Measurements from ENCODE around the gene BLTP2. TPM values are rescaled to one million over a fixed set of nuclear protein-coding genes. Genes with fewer than 3 reads are reported as not detected.

BLTP2 gene
- total RNA-seq, 1 experiment from 2014 or later, result 137 TPM

DNA sequence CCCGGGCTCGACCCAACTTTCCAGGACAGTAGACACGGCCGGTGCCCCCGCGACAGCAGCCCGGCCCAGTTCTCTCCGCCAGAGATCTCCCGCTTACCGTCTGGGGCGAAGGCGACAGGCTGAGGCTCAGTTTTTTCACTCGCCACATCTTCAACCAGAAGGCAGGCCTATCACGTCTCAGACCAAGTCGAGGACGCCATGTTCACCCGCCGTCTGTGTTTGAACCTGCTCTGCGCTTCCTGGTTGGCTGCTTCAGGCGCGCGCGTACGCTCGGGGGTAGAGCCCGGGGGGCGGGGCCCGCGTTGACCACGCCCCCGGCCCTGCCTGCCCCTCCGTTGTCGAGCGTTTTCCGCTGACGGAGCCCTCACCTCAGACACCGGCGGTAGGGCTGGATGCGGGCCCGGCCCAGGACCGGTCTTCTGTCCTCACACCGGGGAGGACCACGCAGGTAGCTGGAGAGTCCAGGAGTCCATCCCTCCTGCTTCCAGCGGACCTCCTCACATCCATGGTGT lies 46.1 kb downstream of the BLTP2 start, which contains the start of gene SPAG5:
SPAG5 (minus strand) TSS at position 227 of the 512 bp plus-strand sequence; CDS start at position 148, 79 bp downstream.
- H4K8ac ChIP-seq (replicated peaks; ENCODE audit: insufficient read length, low read depth, low read length), result no peak within 1 kb of the TSS
- peak within 1 kb of the TSS; percentile 42 for H2AFZ ChIP-seq (ENCODE audit: low read length)

More for the DNA sequence above, 46.1 kb downstream of the BLTP2 start, which contains the start of gene SPAG5:
- no CpG with 5 or more reads among the region's 44 CpGs for WGBS (ENCODE audit: extremely low coverage, insufficient read length, low lambda C conversion rate)
- Histone ChIP-seq H3K4ac (ENCODE audit: low read depth, low read length) (no peak within 1 kb of the TSS), H2BK120ac (ENCODE audit: low read depth, low read length, poor library complexity, severe bottlenecking) (no peak within 1 kb of the TSS), H3K27ac (ENCODE audit: insufficient read length, low read depth, low read length) (no peak within 1 kb of the TSS), H3K9me3 (ENCODE audit: control insufficient read depth, low read depth, low read length) (no peaks in the 10 kb centered on the region), H2BK5ac (ENCODE audit: insufficient read length, low read length) (no peak within 1 kb of the TSS), H3K56ac (ENCODE audit: insufficient read length, low read depth, low read length) (no peak within 1 kb of the TSS), H3K14ac (ENCODE audit: insufficient read depth, low read length) (peak within 1 kb of the TSS; percentile 79), H3K79me2 (ENCODE audit: insufficient read depth, low read length) (no peaks in the 10 kb centered on the region; the same call in 1 of the 2 replicates), H3T11ph (ENCODE audit: low read length) (no peak within 1 kb of the TSS), H2BK15ac (ENCODE audit: low read depth, low read length) (no peak within 1 kb of the TSS), H2AK5ac (ENCODE audit: insufficient read length, low read length) (no peak within 1 kb of the TSS), H2BK20ac (ENCODE audit: low read depth, low read length, poor library complexity, severe bottlenecking) (no peak within 1 kb of the TSS), H3K27me3 (ENCODE audit: insufficient read depth, low read length) (no peaks in the 10 kb centered on the region), H4K5ac (ENCODE audit: insufficient read length, low read depth, low read length) (no peak within 1 kb of the TSS), H4K20me1 (ENCODE audit: control insufficient read depth, insufficient read depth, insufficient read length) (no peaks in the 10 kb centered on the region), H3K23ac (ENCODE audit: insufficient read length, low read depth, low read length) (no peak within 1 kb of the TSS), H4K91ac (ENCODE audit: insufficient read length, low read depth, low read length) (no peak within 1 kb of the TSS), H2BK12ac (ENCODE audit: insufficient read length, low read depth, low read length) (no peak within 1 kb of the TSS), H3K79me1 (ENCODE audit: insufficient read depth, low read depth, low read length, poor library complexity, severe bottlenecking) (no peaks in the 10 kb centered on the region), H3K23me2 (ENCODE audit: insufficient read length, low read depth, low read length, poor library complexity, severe bottlenecking) (peaks cover 12% of the 10 kb centered on the region), H3K18ac (ENCODE audit: insufficient read length, low read depth, low read length) (peak within 1 kb of the TSS; percentile 36), H3K9ac (ENCODE audit: extremely low read depth, insufficient read length, low read length) (peak within 1 kb of the TSS; percentile 84), H3K4me2 (ENCODE audit: insufficient read depth, insufficient read length, low read length) (peak within 1 kb of the TSS; percentile 74), H3K4me1 (ENCODE audit: insufficient read depth, low read length) (no peaks in the 10 kb centered on the region)
- H3K27me3 Mint-ChIP-seq (ENCODE audit: low read depth), result no peaks in the 10 kb centered on the region
- TF ChIP-seq, protein P1, sequence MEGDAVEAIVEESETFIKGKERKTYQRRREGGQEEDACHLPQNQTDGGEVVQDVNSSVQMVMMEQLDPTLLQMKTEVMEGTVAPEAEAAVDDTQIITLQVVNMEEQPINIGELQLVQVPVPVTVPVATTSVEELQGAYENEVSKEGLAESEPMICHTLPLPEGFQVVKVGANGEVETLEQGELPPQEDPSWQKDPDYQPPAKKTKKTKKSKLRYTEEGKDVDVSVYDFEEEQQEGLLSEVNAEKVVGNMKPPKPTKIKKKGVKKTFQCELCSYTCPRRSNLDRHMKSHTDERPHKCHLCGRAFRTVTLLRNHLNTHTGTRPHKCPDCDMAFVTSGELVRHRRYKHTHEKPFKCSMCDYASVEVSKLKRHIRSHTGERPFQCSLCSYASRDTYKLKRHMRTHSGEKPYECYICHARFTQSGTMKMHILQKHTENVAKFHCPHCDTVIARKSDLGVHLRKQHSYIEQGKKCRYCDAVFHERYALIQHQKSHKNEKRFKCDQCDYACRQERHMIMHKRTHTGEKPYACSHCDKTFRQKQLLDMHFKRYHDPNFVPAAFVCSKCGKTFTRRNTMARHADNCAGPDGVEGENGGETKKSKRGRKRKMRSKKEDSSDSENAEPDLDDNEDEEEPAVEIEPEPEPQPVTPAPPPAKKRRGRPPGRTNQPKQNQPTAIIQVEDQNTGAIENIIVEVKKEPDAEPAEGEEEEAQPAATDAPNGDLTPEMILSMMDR (conservative IDR thresholded peaks at IDR 0.05), result no peak
- no peaks in the 10 kb centered on the region; a peak in 1 of 5 replicates for H3K9me3 Mint-ChIP-seq
- peak within 1 kb of the TSS; percentile 94 to 97 for H3K4me3 Mint-ChIP-seq
- H3K36me3 Mint-ChIP-seq (ENCODE audit: insufficient read depth in 1 of 3, low read depth in 3 of 3), result peaks cover 5 to 24% (median 23%) of the 10 kb centered on the region in 3 experiments; a peak in 6 of 7 replicates
- H3K4me1 Mint-ChIP-seq, result peaks cover 16 to 21% of the 10 kb centered on the region in 2 experiments
- H3K27ac Mint-ChIP-seq, result peak within 1 kb of the TSS; percentile 98 to 99 (median 99)
- peak; percentile 98 for DNase-seq
